ENCODE results near the gene ELP4.
A peak's percentile ranks its signal among the peaks of the same experiment; 100 is the strongest.

ELP4 gene

DNA sequence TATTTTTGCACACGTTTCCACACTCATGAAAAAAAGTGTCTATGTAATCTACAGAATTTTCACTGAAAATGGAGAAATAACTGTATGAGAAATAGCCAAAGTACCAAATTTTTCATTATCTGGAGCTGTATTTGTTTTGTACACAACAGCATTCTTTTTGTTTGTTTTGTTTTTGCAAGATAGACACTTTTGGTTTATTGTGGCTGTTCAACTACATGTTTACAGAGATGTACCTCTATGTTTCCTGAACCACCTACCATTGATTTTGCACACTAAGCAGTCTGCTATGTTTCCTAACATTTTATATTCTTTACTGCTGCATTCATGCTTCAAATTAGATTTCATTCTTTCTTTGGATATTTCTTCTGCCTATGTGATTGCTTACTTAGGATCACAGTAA lies 116.3 kb downstream of the ELP4 start:
- DNase-seq (ENCODE audit: insufficient read length, low spot score) (no peak), FAIRE-seq (no peak)
- TF ChIP-seq POU2F2 (IDR thresholded peaks at IDR 0.05; ENCODE audit: low read depth, low read length), result no peak
- TF ChIP-seq TAF1 (IDR thresholded peaks at IDR 0.05; ENCODE audit: low read depth, low read length), result no peak
- no peak for TF ChIP-seq POLR2AphosphoS5 (IDR thresholded peaks at IDR 0.05; ENCODE audit: low read depth, low read length)
- TF ChIP-seq PAX5 (IDR thresholded peaks at IDR 0.05; ENCODE audit: insufficient read depth, low read length, severe bottlenecking), result no peak
- no peak for TF ChIP-seq POLR2A (IDR thresholded peaks at IDR 0.05; ENCODE audit: low read depth, low read length)
- no peak for TF ChIP-seq SPI1 (IDR thresholded peaks at IDR 0.05; ENCODE audit: low read depth, low read length)

DNA sequence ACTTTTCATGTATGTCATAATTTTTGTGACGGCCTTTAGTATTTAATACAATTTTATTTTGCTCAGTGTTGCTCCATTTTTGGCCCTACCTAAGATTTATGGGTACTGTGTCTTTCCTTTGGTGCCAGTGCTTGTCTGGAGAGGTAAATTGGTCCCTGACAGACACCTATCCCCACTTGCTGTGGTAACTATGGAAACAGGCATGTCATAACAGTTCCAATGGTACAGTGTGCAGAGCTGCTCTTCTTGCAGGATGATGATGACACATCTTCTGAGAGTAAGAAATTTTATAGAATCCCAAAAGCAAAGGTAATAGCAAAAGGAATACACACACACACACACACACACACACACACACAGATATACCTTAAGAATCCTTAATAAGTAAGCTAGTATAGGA lies 118.5 kb downstream of the ELP4 start:
- no peak for DNase-seq (ENCODE audit: insufficient read length, low spot score)
- no peak for FAIRE-seq
- TF ChIP-seq POU2F2 (IDR thresholded peaks at IDR 0.05; ENCODE audit: low read depth, low read length), result no peak
- no peak for TF ChIP-seq POLR2A (IDR thresholded peaks at IDR 0.05; ENCODE audit: low read depth, low read length)
- no peak for TF ChIP-seq PAX5 (IDR thresholded peaks at IDR 0.05; ENCODE audit: insufficient read depth, low read length, severe bottlenecking)
- TF ChIP-seq TAF1 (IDR thresholded peaks at IDR 0.05; ENCODE audit: low read depth, low read length), result no peak
- no peak for TF ChIP-seq POLR2AphosphoS5 (IDR thresholded peaks at IDR 0.05; ENCODE audit: low read depth, low read length)
- no peak for TF ChIP-seq SPI1 (IDR thresholded peaks at IDR 0.05; ENCODE audit: low read depth, low read length)

DNA sequence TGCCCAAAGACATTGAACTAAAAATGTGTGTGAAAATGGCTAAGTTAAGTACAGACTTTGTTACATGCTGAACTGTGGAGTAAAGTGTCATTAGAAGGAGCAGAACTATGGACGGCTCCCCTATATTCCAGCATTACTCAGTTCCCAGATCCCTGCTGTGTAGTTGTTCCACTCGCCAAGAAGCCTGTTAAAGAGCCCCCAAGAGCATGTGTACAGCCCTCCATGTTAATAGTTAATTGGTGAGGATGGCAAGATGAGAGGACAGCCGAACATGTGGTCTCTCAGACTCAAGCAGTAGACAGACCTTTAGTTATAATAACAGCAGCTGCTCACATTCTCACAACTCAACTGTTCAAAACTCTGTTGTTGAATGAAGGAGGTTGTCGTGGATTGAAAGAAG lies 127.4 kb downstream of the ELP4 start:
- no peak for DNase-seq (ENCODE audit: insufficient read length, low spot score)
- TF ChIP-seq POU2F2 (IDR thresholded peaks at IDR 0.05; ENCODE audit: low read depth, low read length) (no peak), TAF1 (IDR thresholded peaks at IDR 0.05; ENCODE audit: low read depth, low read length) (no peak), PAX5 (IDR thresholded peaks at IDR 0.05; ENCODE audit: insufficient read depth, low read length, severe bottlenecking) (no peak), POLR2AphosphoS5 (IDR thresholded peaks at IDR 0.05; ENCODE audit: low read depth, low read length) (no peak), SPI1 (IDR thresholded peaks at IDR 0.05; ENCODE audit: low read depth, low read length) (no peak), POLR2A (IDR thresholded peaks at IDR 0.05; ENCODE audit: low read depth, low read length) (no peak)
- FAIRE-seq, result no peak

DNA sequence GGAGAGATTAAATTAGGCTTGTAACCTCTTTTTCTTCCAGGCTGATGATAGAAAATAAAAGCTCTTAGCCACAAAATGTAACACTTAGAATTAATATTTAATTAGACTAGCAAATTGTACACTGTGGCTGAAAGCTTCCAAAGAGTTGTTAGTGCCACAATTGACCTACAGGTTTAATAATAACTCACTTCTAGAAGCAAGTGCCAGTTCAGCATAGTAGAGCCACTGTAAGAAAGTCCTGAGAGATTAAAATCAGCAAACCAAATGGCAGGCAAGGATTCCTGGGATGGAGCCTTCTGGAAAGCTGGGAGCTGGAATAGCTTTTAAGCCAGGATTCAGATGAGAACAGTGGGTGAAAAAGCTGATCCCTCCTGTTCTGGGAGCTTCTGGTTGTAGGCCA lies 131.0 kb downstream of the ELP4 start:
- FAIRE-seq (no peak), DNase-seq (ENCODE audit: insufficient read length, low spot score) (no peak)
- no peak for TF ChIP-seq SPI1 (IDR thresholded peaks at IDR 0.05; ENCODE audit: low read depth, low read length)
- no peak for TF ChIP-seq POLR2A (IDR thresholded peaks at IDR 0.05; ENCODE audit: low read depth, low read length)
- TF ChIP-seq POU2F2 (IDR thresholded peaks at IDR 0.05; ENCODE audit: low read depth, low read length), result no peak
- TF ChIP-seq TAF1 (IDR thresholded peaks at IDR 0.05; ENCODE audit: low read depth, low read length), result no peak
- TF ChIP-seq POLR2AphosphoS5 (IDR thresholded peaks at IDR 0.05; ENCODE audit: low read depth, low read length), result no peak
- no peak for TF ChIP-seq PAX5 (IDR thresholded peaks at IDR 0.05; ENCODE audit: insufficient read depth, low read length, severe bottlenecking)

DNA sequence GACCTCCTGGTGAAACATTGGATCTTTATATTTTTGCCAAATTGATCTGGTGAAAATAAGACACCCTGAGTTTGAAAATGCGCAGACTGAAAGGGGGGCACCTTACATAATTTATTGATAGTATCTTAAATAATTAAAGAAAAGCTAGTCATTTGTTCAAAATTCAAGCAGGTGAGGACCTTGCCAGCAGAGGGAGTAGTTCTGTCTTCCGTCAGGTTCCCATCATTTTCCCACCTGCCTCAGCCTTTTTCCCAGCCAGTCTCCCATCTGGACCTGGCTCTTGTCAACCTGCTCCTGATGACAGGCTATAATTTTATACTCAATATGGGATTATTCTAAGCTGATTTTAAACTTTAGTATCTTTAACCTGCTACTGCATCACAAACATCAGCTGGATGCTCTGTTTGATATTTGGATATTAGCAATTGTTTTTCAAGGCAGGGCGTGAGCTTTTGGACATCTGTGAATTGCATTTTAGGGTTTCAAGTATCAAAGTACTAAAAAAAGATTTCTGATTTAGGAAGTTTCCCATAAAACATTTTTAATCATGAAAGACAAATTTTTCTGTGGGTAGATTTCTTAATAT lies 132.0 kb downstream of the ELP4 start:
- no peak for FAIRE-seq
- no peak for DNase-seq (ENCODE audit: insufficient read length, low spot score)
- TF ChIP-seq SPI1 (IDR thresholded peaks at IDR 0.05; ENCODE audit: low read depth, low read length) (no peak), POLR2AphosphoS5 (IDR thresholded peaks at IDR 0.05; ENCODE audit: low read depth, low read length) (no peak), TAF1 (IDR thresholded peaks at IDR 0.05; ENCODE audit: low read depth, low read length) (no peak), POU2F2 (IDR thresholded peaks at IDR 0.05; ENCODE audit: low read depth, low read length) (no peak), POLR2A (IDR thresholded peaks at IDR 0.05; ENCODE audit: low read depth, low read length) (no peak), PAX5 (IDR thresholded peaks at IDR 0.05; ENCODE audit: insufficient read depth, low read length, severe bottlenecking) (no peak)

DNA sequence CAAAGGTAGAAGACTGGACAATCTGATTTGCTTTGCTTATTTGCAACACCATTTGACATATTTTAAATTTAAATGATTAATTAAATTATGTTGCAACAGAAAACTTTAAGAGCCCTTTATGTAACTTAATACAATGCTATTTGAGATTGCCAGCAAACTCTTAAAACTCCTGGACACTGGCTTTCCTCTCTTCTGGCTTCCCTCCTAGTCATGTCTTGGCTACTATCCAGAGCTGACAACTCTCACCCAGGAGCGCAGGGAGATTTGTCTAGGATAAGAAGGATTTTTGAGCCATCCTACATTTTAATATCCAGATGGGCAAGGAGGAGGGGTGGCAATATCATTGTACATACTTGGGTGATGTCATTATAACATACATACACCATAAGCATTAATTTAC lies 134.3 kb downstream of the ELP4 start:
- FAIRE-seq (no peak), DNase-seq (ENCODE audit: insufficient read length, low spot score) (no peak)

DNA sequence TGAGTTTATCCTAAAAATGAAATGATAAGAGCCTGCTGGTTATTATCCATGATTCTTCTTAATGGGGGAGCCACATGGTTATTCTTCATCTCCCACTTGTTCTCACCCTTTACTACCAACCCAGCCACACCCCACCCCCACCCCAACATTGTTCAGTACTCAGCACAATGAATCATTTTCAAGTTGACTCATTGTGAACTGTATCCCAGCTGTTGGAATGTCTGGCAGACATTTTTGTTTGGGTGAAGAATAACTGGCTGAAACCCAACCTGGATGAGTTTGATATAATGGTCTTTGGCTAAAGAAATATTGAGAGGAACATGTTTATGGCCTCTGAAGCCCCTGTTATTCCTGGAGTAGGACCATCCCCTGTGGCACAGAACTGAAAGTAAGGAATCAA lies 136.2 kb downstream of the ELP4 start:
- TF ChIP-seq POLR2A (IDR thresholded peaks at IDR 0.05; ENCODE audit: low read depth, low read length) (no peak), PAX5 (IDR thresholded peaks at IDR 0.05; ENCODE audit: insufficient read depth, low read length, severe bottlenecking) (no peak)
- DNase-seq (ENCODE audit: insufficient read length, low spot score) (no peak), FAIRE-seq (no peak)

More for the DNA sequence above, 134.3 kb downstream of the ELP4 start:
- TF ChIP-seq SPI1 (IDR thresholded peaks at IDR 0.05; ENCODE audit: low read depth, low read length) (no peak), POLR2A (IDR thresholded peaks at IDR 0.05; ENCODE audit: low read depth, low read length) (no peak), POU2F2 (IDR thresholded peaks at IDR 0.05; ENCODE audit: low read depth, low read length) (no peak), POLR2AphosphoS5 (IDR thresholded peaks at IDR 0.05; ENCODE audit: low read depth, low read length) (no peak), TAF1 (IDR thresholded peaks at IDR 0.05; ENCODE audit: low read depth, low read length) (no peak), PAX5 (IDR thresholded peaks at IDR 0.05; ENCODE audit: insufficient read depth, low read length, severe bottlenecking) (no peak)

DNA sequence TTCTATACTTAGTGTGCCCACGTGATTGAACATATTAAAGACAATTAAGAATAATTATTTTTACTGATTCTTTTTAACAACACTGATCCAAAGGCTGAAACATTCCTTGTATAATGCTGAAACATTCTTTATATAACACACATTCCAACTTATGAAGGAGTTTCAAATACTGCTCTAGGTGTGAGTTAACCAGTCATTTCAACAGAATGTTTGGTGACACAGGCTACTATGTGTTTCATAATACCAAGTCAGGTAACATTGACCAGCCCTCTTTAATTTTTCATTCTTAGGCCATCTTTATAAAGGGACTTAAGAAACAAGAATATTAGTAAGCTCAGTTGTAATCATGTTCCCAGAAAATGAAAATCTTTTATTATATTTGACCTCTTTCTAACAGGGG lies 136.6 kb downstream of the ELP4 start:
- no peak for DNase-seq (ENCODE audit: insufficient read length, low spot score)
- FAIRE-seq, result no peak
- TF ChIP-seq POLR2A (IDR thresholded peaks at IDR 0.05; ENCODE audit: low read depth, low read length), result no peak

DNA sequence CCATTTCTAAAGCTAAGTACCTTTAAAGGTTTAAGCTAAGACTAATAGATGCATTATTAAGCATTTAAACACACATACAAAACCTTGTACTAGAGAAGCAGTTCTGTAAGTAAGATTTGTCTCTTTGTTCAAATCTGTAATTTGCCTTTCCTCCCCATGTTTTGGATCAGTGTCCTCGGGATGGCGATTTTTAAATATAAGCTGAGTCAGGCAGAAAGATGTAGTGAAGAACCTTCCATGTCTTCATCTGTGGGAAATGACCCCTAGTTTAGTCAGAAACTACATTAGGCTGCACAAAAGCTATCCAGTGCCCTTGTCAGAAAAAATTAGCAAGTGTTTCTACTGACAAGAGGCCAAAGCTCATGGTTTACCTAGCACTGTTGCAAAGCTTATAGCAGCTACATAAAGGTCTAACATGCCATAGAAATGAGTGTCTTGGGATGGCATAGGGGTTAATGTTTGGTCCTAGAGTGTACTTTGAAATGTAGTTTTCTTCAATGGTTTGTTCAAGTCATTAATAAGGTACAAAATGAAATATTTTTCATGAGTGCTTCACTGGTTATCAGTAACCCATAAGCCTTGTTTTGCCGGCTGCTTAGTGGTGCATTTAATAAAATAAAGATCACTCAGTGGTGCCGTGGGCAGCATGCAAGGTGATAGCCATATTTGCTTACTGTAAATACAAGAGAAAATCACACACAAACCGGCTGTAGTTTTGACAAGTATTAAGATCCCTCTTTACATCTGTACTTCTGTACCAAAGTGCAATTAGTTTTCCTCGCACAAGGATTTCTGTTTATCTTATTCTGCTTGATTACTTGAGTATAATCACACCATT lies 139.8 kb downstream of the ELP4 start:
- FAIRE-seq (no peak), DNase-seq (ENCODE audit: insufficient read length, low spot score) (no peak)
- TF ChIP-seq SPI1 (IDR thresholded peaks at IDR 0.05; ENCODE audit: low read depth, low read length) (no peak), PAX5 (IDR thresholded peaks at IDR 0.05; ENCODE audit: insufficient read depth, low read length, severe bottlenecking) (no peak), POU2F2 (IDR thresholded peaks at IDR 0.05; ENCODE audit: low read depth, low read length) (no peak), POLR2AphosphoS5 (IDR thresholded peaks at IDR 0.05; ENCODE audit: low read depth, low read length) (no peak), TAF1 (IDR thresholded peaks at IDR 0.05; ENCODE audit: low read depth, low read length) (no peak), POLR2A (IDR thresholded peaks at IDR 0.05; ENCODE audit: low read depth, low read length) (no peak)

DNA sequence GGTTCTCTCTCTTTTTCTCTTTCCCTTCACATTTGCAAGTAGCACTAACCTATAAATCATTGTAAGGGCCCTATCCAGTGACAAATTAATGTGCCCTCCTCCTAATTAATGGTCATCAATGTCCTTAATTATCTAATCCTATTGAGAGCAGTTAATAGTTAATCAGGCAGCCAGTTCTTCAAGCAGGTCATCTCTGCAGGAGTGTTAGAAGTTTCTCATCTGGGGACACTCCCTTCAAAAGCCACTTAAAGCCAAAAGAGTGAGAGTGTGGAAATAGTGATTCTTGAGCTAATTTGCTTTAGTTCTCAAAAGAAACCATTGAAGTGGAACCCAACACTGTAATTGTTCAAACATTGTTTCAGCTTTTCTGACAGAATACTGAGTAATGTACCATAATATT lies 141.6 kb downstream of the ELP4 start:
- FAIRE-seq (peak; percentile 26), DNase-seq (ENCODE audit: insufficient read length, low spot score) (no peak)
- TF ChIP-seq PAX5 (IDR thresholded peaks at IDR 0.05; ENCODE audit: insufficient read depth, low read length, severe bottlenecking), result peak; percentile 15
- TF ChIP-seq POU2F2 (IDR thresholded peaks at IDR 0.05; ENCODE audit: low read depth, low read length), result no peak
